H1 (cell line): ENCODE measurements around the gene ACTL8. TPM values are rescaled to one million over a fixed set of nuclear protein-coding genes. Genes with fewer than 3 reads are reported as not detected.

Source experiments
- CTCF ChIA-PET: fragments of 300-600 bp; sonication (Branson Sonifier 250); formaldehyde crosslinking; loops from one replicate; lab custom pipeline; 2021; ENCODE audit not compliant: partially characterized antibody; lab: Charles Lee
- POLR2A ChIA-PET: fragments of 300-600 bp; sonication (Branson Sonifier 250); formaldehyde crosslinking; loops from one replicate; lab custom pipeline; 2021; ENCODE audit warnings: inconsistent platforms; ENCODE audit not compliant: partially characterized antibody; lab: Charles Lee
- DNase-seq, 2 experiments: peaks; one replicate each; pipeline versions ENCODE4 v3.0.0 to v3.0.0-alpha.2; 2010 to 2022; ENCODE audit warnings: low spot score in 2 of 2, low read depth in 1 of 2, mixed read lengths in 1 of 2
- FAIRE-seq: peaks from 2 replicates; lab custom pipeline; 2011; peaks lifted over from hg19 to GRCh38; lab: Jason Lieb, UNC
- H2AFZ ChIP-seq: 2 replicates; pipeline ENCODE4 v1.8.1; 2012; ENCODE audit warnings: low read length, inconsistent platforms
- H2AK5ac ChIP-seq: 2 replicates; pipeline ENCODE4 v1.6.1; 2013; ENCODE audit warnings: low read depth, low read length
- H2BK120ac ChIP-seq: replicated peaks from 2 replicates; pipeline ENCODE3; 2013; ENCODE audit warnings: low read depth, low read length, inconsistent platforms
- H2BK12ac ChIP-seq: 2 replicates; pipeline ENCODE4 v1.6.1; 2013; ENCODE audit warnings: low read depth, low read length
- H2BK15ac ChIP-seq: 2 replicates; pipeline ENCODE4 v1.6.1; 2013; ENCODE audit warnings: low read length
- H2BK20ac ChIP-seq: 2 replicates; pipeline ENCODE4 v1.6.1; 2013; ENCODE audit warnings: low read length
- H2BK5ac ChIP-seq: 2 replicates; pipeline ENCODE4 v1.6.1; 2013; ENCODE audit warnings: low read depth, low read length
- H3K14ac ChIP-seq: 2 replicates; pipeline ENCODE4 v1.6.1; 2013; ENCODE audit warnings: inconsistent platforms; ENCODE audit not compliant: insufficient read length
- H3K18ac ChIP-seq: 2 replicates; pipeline ENCODE4 v1.6.1; 2013; ENCODE audit warnings: low read length; ENCODE audit errors: extremely low read depth
- H3K23ac ChIP-seq: 2 replicates; pipeline ENCODE4 v1.6.1; 2013; ENCODE audit warnings: inconsistent platforms; ENCODE audit not compliant: insufficient read length
- H3K23me2 ChIP-seq: 2 replicates; pipeline ENCODE4 v1.6.1; 2013; ENCODE audit warnings: low read depth, low read length
- H3K27ac ChIP-seq: 2 replicates; pipeline ENCODE4 v1.6.1; 2011; ENCODE audit warnings: low read depth, low read length, inconsistent platforms
- H3K27me3 ChIP-seq, 4 experiments: replicated peaks in 1 of 4; 1 replicate in 1 of 4; 2 replicates in 3 of 4; pipeline versions ENCODE4 v1.6.1 to v1.8.1; 2011 to 2013; ENCODE audit warnings: low read length in 3 of 4, mild to moderate bottlenecking in 3 of 4, inconsistent platforms in 2 of 4, mixed read lengths in 2 of 4, moderate library complexity in 1 of 4; ENCODE audit not compliant: control insufficient read depth in 3 of 4, insufficient read depth in 3 of 4; ENCODE audit errors: extremely low read depth in 1 of 4
- H3K36me3 ChIP-seq, 4 experiments: 2 replicates each; pipeline versions ENCODE4 v1.6.1 to v1.8.1; 2011 to 2013; ENCODE audit warnings: mild to moderate bottlenecking in 4 of 4, low read length in 3 of 4, moderate library complexity in 2 of 4, control low read depth in 1 of 4, inconsistent platforms in 1 of 4; ENCODE audit not compliant: insufficient read depth in 4 of 4, control insufficient read depth in 2 of 4
- H3K4ac ChIP-seq: replicated peaks from 2 replicates; pipeline ENCODE3; 2013; ENCODE audit warnings: low read length, low read depth, mixed read lengths, inconsistent platforms; ENCODE audit not compliant: insufficient read length
- H3K4me1 ChIP-seq, 4 experiments: replicated peaks in 1 of 4; 1 replicate in 1 of 4; 2 replicates in 3 of 4; pipeline versions ENCODE4 v1.6.1 to v1.8.1; 2011 to 2013; ENCODE audit warnings: low read length in 3 of 4, inconsistent platforms in 2 of 4, mixed read lengths in 1 of 4; ENCODE audit not compliant: insufficient read depth in 4 of 4, control insufficient read depth in 3 of 4
- H3K4me2 ChIP-seq, 2 experiments: 2 replicates each; pipeline versions ENCODE4 v1.6.1 to v1.8.1; 2011 to 2013; ENCODE audit warnings: low read depth in 2 of 2, low read length in 2 of 2, control low read depth in 1 of 2, inconsistent platforms in 1 of 2, mild to moderate bottlenecking in 1 of 2; ENCODE audit not compliant: insufficient read depth in 1 of 2
- H3K4me3 ChIP-seq, 4 experiments: fragments of 200-600, 300-600 bp in 1 of 4; sonication (generic), shearing (Covaris generic), sonication (Bioruptor Twin) in 1 of 4; 2 replicates each; pipeline versions ENCODE4 v1.5.1 to v1.8.1; 2011 to 2016; ENCODE audit warnings: low read length in 4 of 4, low read depth in 3 of 4, control low read depth in 2 of 4, inconsistent platforms in 2 of 4, mild to moderate bottlenecking in 2 of 4, mixed read lengths in 1 of 4, moderate library complexity in 1 of 4; ENCODE audit not compliant: insufficient read depth in 2 of 4; ENCODE audit errors: extremely low read depth in 1 of 4
- H3K56ac ChIP-seq: replicated peaks from 2 replicates; pipeline ENCODE3; 2013; ENCODE audit warnings: low read depth, mild to moderate bottlenecking, mixed read lengths, low read length, inconsistent platforms; ENCODE audit not compliant: insufficient read length
- H3K79me1 ChIP-seq: 2 replicates; pipeline ENCODE4 v1.6.1; 2013; ENCODE audit warnings: low read depth, low read length, control low read depth
- H3K79me2 ChIP-seq, 2 experiments: 2 replicates each; pipeline versions ENCODE4 v1.6.1 to v1.8.1; 2012 to 2013; ENCODE audit warnings: low read length in 2 of 2, mild to moderate bottlenecking in 2 of 2, inconsistent platforms in 1 of 2; ENCODE audit not compliant: insufficient read depth in 2 of 2, control insufficient read depth in 1 of 2
- H3K9ac ChIP-seq, 4 experiments: replicated peaks in 1 of 4; 1 replicate in 1 of 4; 2 replicates in 3 of 4; pipeline versions ENCODE4 v1.6.1 to v1.8.1; 2011 to 2013; ENCODE audit warnings: low read depth in 3 of 4, low read length in 3 of 4, control low read depth in 2 of 4, mild to moderate bottlenecking in 2 of 4, moderate library complexity in 2 of 4, inconsistent platforms in 1 of 4; ENCODE audit errors: extremely low read depth in 1 of 4
- H3K9me3 ChIP-seq, 2 experiments: 2 replicates each; pipeline versions ENCODE4 v1.6.1 to v1.8.1; 2012 to 2013; ENCODE audit warnings: mild to moderate bottlenecking in 2 of 2, moderate library complexity in 2 of 2, control low read depth in 1 of 2, inconsistent platforms in 1 of 2, low read depth in 1 of 2, low read length in 1 of 2, mixed read lengths in 1 of 2; ENCODE audit not compliant: insufficient read depth in 2 of 2
- H4K20me1 ChIP-seq, 2 experiments: replicated peaks in 1 of 2; 2 replicates each; pipeline versions ENCODE3 to v1.8.1; 2011 to 2013; ENCODE audit warnings: inconsistent platforms in 2 of 2, low read length in 2 of 2, mild to moderate bottlenecking in 1 of 2; ENCODE audit not compliant: insufficient read depth in 2 of 2, control insufficient read depth in 1 of 2
- H4K5ac ChIP-seq: 2 replicates; pipeline ENCODE4 v1.6.1; 2013; ENCODE audit warnings: low read length, low read depth, mixed read lengths, inconsistent platforms; ENCODE audit not compliant: insufficient read length
- H4K8ac ChIP-seq: 2 replicates; pipeline ENCODE4 v1.8.0; 2013; ENCODE audit warnings: mild to moderate bottlenecking, moderate library complexity, low read length, inconsistent platforms; ENCODE audit not compliant: insufficient read depth; ENCODE audit errors: extremely low read depth
- H4K91ac ChIP-seq: replicated peaks from 2 replicates; pipeline ENCODE3; 2013; ENCODE audit warnings: low read length, mixed read lengths, inconsistent platforms; ENCODE audit not compliant: insufficient read length
- ASH2L ChIP-seq: fragments of 200-600, 300-600 bp; sonication (generic); IDR thresholded peaks from one replicate; pipeline ENCODE4 v1.7.1; 2017; ENCODE audit warnings: low read length
- JUN ChIP-seq: IDR thresholded peaks from 2 replicates; pipeline ENCODE4 v1.6.1; 2011; ENCODE audit warnings: low read depth, mild to moderate bottlenecking, improper control_type of control experiment, low read length
- WGBS, 2 experiments: shearing (Covaris generic) in 1 of 2; methylation state at CpG; one replicate each; pipeline versions ENCODE4 v1.1.6 to v1.1.7; 2013 to 2015; ENCODE audit warnings: low lambda C conversion rate in 2 of 2, mixed read lengths in 2 of 2, inconsistent platforms in 1 of 2, low coverage in 1 of 2, missing lambda C conversion rate in 1 of 2; ENCODE audit not compliant: insufficient replicate concordance in 2 of 2, insufficient coverage in 1 of 2, insufficient read length in 1 of 2; ENCODE audit errors: extremely low coverage in 1 of 2, missing lambda C conversion rate in 1 of 2; 5-methylcytosine and 5-hydroxymethylcytosine counted together
- polyA plus RNA-seq, 7 experiments: library from polyadenylated mRNA; depleted of rRNA in 3 of 7; stranded (reverse) in 5 of 7; unstranded in 2 of 7; fragments of >200 nt in 5 of 7; fragments of 200-250 nt in 2 of 7; gene quantifications; 1 replicate in 5 of 7; 2 replicates in 1 of 7; 4 replicates in 1 of 7; pipeline versions ENCODE4 v1.2.1 to v1.2.3, GENCODE V29; 2011 to 2013; ENCODE audit warnings: missing spikeins in 2 of 7, mixed read lengths in 2 of 7
- total RNA-seq: library from RNA; stranded (reverse); fragmentation: NEBNext Ultra II Directional; extraction: Animal tissue kit (Norgen Biotek cat#: 25700); gene quantifications from 2 replicates; pipeline ENCODE4 v1.2.1, GENCODE V29; 2021
- TF ChIP-seq, protein P1 (sequence below): IDR thresholded peaks from 2 replicates; pipeline ENCODE4 v1.6.1; 2011; ENCODE audit warnings: low read length, improper control_type of control experiment

Gene ACTL8
- total and polyA plus RNA-seq, 2 of the 8 experiments (the other 6 are each of a cell fraction or from before 2014, with no cell fraction given), result 0.33 to 0.47 TPM

DNA sequence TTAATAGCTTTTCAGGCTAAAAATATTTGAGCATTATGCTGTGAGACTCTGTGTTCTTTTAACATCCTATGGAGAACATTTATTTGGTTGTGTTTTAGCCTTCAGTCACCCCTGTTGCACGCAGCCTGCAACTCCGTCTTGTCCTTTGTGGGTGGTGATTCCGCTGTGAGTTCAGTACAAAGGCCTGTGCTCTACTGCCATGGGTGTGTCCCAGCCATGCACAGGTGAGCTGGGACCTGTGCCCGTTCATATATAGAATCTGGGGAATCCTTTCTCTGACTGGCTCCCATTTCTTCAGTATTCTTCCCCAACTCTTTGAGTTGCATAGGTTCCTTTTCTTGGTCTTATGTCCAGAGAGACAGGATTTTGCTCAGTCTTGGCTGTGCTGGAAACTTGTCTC lies 61.4 kb downstream of the ACTL8 start:
- H3K79me1 ChIP-seq, result no peaks in the 10 kb centered on the region
- 83% methylated on average over 4 of the region's 4 CpGs; no CpG with 5 or more reads in 1 of the 2 experiments for WGBS, 2 experiments

More for the DNA sequence above, 61.4 kb downstream of the ACTL8 start:
- no peak overlapping the region for H2AFZ ChIP-seq
- no peak overlapping the region for H2AK5ac ChIP-seq
- H3K14ac ChIP-seq, result no peak overlapping the region
- FAIRE-seq, result no peak
- H3K27ac ChIP-seq, result no peak overlapping the region
- no peak overlapping the region for H3K23ac ChIP-seq
- H4K20me1 ChIP-seq, result no peaks in the 10 kb centered on the region
- H3K4me3 ChIP-seq, result no peak overlapping the region
- H3K36me3 ChIP-seq, result no peaks in the 10 kb centered on the region
- H2BK12ac ChIP-seq, result no peak overlapping the region
- H4K8ac ChIP-seq, result no peak overlapping the region
- H2BK120ac ChIP-seq, result no peak overlapping the region
- POLR2A ChIA-PET, result no interaction called here
- CTCF ChIA-PET, result interaction anchor here (0.7 to 2.5 kb wide), 3 partner anchors 9 to 18 kb away, joined by 3 to 7 read pairs (median 3); no protein-coding TSS in a partner anchor
- H3K79me2 ChIP-seq, result no peaks in the 10 kb centered on the region
- TF ChIP-seq, protein P1, sequence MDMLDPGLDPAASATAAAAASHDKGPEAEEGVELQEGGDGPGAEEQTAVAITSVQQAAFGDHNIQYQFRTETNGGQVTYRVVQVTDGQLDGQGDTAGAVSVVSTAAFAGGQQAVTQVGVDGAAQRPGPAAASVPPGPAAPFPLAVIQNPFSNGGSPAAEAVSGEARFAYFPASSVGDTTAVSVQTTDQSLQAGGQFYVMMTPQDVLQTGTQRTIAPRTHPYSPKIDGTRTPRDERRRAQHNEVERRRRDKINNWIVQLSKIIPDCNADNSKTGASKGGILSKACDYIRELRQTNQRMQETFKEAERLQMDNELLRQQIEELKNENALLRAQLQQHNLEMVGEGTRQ, result no peak
- TF ChIP-seq ASH2L (no peak), JUN (no peak)
- H3K18ac ChIP-seq, result no peak overlapping the region
- no peaks in the 10 kb centered on the region for H3K27me3 ChIP-seq
- no peaks in the 10 kb centered on the region for H3K23me2 ChIP-seq
- H2BK15ac ChIP-seq, result no peak overlapping the region
- H2BK20ac ChIP-seq, result no peak overlapping the region
- DNase-seq, result no peak
- no peak overlapping the region for H2BK5ac ChIP-seq
- no peaks in the 10 kb centered on the region for H3K4me1 ChIP-seq
- no peak overlapping the region for H3K4me2 ChIP-seq
- H4K91ac ChIP-seq, result no peak overlapping the region
- no peaks in the 10 kb centered on the region for H3K9me3 ChIP-seq
- no peak overlapping the region for H3K56ac ChIP-seq
- no peak overlapping the region for H3K9ac ChIP-seq
- no peak overlapping the region for H4K5ac ChIP-seq
- H3K4ac ChIP-seq, result no peak overlapping the region
